COLO668 (cell line): ENCODE results near the gene PLSCR1.
"Not testable (repeated sequence)": the region's sequence is repeated elsewhere in the genome, so short reads cannot be mapped to it uniquely, and the experiment has no call there.

Experiments
- DNase-seq: peaks from one replicate; lab custom pipeline; 2025; ENCODE audit not compliant: unreplicated experiment; lab: John Stamatoyannopoulos, UW

Gene PLSCR1

GRCh38 chr3:146517684-146518435, 26.5 kb downstream of the PLSCR1 start:
- DNase-seq, result peak; percentile 18

DNA sequence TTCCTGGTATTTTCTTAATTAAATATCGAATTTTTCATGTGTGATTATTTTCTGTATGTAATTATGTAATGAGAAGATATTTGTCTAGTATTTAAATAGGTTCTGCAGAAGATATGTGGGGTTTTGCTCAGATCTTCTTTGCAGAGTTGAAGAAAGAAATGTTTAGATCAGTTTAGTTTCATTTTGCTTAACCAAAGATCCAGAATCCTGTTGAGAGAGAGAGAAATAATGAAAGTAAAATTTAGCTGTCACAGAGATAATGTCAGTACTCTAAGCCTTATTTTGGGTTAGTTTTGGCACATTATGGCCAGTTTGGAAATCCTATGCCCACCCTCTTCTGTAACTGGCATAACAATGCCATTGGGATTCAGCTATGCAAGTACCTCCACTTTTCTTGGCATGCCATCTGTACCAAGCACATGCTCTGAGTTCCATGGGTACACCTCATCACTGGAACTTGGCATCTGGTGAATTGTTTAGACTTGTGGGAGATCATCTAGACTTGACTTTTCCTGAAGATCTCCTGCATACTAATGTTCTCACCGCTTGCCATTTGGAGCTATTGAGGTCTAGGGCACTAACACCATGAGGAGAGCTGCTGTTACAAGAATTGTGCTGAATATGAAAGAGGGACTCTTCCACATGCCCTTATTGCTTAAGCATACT, 30.9 kb downstream of the PLSCR1 start:
- DNase-seq, result no peak

DNA sequence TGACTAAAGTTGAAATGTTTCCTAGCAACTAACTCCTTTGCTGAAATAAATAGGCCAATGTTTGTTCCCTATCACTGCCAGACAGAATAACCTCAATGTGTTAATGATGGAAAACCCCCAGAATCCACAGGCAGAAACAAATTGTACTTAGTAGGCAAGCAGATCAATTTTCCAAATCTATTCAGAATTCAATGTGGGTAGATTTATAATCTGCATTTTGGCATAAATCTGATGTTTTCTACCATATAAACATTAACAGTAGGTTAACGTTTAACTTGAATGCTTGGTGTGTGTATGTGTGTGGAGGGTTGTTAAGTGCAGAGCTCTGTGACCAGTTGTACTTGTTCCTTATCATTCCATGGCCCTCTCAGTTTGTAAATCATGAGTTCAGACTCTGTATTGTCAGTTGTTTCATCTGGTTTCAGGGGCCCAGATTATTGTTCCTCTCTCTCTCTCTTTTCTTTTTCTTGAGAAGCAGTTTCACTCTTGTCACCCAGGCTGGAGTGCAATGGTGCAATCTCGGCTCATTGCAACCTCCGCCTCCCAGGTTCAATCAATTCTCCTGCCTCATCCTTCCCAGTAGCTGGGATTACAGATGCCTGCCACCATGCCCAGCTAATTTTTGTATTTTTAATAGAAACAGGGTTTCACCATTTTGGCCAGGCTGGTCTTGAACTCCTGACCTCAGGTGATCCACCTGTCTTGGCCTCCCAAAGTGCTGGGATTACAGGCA, 32.8 kb downstream of the PLSCR1 start:
- DNase-seq, result no peak

- DNase-seq, result no peak
Observed at GRCh38 chr3:146507331-146508120, 36.9 kb downstream of the PLSCR1 start.

- DNase-seq, result no peak
Observed at GRCh38 chr3:146505516-146505915, 38.9 kb downstream of the PLSCR1 start.

GRCh38 chr3:146504498-146505197, 39.8 kb downstream of the PLSCR1 start:
- DNase-seq, result no peak

DNA sequence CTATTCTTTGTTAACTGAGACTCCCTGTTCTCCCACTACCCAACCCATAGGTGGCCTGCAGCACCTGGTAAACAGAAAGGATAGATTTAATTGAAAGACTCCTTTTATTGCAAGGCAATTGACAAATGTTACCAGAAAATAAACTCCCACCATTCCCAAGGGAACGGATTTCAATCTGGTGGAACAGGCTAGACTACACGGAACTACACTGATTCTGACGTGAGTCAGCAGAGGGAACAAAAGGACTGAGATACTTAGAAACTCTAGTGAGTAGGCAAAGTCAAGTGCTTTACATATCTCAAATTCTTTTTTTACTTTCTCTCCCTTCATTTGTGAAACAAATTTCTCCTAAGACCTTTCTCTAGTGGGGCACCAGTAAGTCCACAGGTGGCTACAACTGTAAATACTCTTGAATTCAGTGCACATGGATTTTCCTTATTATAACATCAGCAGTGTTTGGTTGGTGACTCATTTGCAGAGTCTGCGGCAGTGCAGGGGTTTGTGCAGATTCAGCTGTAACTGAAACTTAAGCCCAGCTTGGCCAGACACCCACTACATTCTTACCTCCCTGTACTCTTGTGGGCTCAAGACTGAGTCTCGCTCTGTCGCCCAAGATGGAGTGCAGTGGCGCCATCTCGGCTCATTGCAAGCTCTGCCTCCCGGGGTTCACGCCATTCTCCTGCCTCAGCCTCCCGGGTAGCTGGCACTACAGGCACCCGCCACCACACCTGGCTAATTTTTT, 40.8 kb downstream of the PLSCR1 start:
- DNase-seq, result peak; percentile 24

DNA sequence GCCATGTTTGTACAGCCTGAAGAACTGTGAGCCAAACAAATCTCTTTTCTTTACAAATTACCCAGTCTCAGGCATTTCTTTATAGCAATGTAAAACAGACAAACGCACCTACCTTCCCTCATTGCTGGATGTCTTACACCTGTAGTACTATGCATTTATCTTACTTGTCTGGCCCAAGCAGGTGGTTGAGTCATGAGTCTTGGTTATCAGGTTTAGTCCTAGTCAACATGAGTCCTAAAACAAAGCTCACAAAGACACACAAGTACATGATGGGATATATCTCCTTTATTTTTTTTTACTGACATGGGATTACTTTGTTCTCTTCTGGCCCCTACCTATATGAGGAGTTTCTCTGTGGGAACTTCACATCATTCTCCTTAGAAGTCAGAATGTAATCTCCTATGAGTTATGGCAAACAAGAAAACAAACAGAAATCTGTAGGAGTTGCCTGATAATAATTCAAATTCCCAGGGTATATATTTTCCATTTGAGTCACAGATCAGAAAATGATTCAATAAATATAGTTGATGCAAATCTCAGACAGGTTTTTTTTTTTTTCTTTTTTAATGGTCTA, 41.4 kb downstream of the PLSCR1 start:
- DNase-seq, result no peak

DNA sequence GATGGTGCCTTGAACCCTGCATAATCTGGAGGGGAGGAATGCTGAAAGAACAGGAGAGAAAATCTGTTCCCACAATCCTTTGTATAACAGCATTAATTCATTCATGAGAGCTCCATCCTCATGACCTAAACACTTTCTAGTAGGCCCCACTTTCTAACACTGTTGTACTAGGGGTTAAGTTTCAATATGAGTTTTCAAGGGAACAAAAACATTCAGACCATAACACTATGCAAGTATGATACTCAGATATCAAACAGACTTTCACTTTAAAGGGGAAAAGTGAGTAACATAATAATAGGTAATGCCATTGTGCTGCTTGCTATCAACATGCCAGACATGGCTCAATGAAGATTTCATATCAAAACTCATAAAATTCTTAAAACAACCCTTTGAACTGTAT, 42.7 kb downstream of the PLSCR1 start:
- DNase-seq, result no peak

GRCh38 chr3:146499701-146500100, 44.7 kb downstream of the PLSCR1 start:
- no peak for DNase-seq

DNA sequence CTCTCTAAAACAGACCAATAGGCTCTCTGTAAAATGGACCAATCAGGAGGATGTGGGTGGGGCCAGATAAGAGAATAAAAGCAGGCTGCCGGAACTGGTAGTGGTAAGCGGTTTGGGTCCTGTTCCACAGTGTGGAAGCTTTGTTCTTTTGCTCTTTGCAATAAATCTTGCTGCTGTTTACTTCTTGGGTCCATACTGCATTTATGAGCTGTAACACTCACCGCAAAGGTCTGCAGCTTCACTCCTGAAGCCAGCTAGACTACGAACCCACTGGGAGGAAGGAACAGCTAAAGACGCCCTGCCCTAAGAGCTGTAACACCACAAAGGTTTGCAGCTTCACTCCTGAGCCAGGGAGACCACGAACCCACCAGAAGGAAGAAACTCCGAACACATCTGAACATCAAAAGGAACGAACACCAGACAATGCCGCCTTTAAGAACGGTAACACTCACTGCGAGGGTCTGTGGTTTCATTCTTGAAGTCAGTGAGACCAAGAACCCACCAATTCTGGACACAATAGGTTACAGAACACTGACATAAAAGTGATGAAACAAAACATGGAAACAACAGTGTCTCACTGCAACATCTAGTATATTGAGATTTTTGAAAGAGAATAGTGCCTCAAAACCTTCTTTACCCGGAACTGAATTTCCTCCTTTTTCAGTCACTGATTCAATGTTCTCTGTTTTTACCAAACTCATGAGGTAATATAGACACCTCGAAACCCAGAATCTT, 46.2 kb downstream of the PLSCR1 start:
- DNase-seq, result no peak

DNA sequence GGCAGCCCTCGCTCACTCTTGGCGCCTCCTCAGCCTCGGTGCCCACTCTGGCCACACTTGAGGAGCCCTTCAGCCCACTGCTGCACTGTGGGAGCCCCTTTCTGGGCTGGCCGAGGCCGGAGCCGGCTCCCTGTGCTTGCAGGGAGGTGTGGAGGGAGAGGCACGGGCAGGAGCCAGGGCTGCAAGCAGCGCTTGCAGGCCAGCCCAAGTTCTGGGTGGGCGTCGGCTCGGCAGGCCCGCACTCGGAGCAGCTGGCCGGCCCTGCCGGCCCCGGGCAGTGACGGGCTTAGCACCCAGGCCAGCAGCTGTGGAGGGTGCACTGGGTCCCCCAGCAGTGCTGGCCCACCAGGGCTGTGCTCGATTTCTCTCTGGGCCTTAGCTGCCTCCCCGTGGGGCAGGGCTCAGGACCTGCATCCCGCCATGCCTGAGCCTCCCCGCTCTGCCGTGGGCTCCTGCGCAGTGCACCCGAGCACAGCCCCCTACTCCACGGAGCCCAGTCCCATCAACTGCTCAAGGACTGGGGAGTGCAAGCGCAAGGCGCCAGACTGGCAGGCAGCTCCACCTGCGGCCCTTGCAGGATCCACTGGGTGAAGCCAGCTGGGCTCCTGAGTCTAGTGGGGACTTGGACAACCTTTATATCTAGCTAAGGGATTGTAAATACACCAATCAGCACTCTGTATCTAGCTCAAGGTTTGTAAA, 47.1 kb downstream of the PLSCR1 start:
- DNase-seq, result not testable (repeated sequence)

GRCh38 chr3:146496726-146497125, 47.7 kb downstream of the PLSCR1 start:
- no peak for DNase-seq

DNA sequence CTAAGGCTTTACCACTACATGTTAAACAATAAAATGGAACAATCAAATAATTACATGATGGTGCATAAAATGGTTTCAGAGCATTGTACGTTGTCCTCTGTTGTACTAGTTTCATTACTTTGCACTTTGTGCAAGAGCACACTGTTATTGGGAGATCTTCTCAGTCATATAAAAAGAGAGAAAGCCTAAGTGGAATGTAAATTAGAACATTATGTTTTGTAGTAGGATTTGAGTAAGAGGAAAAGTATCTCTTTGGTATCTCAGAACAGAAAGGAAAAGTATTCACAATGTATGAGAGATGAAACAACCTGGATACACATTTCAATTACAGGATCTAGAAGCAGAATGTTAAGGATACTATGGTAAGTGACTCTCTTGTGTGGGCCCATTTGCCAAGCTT, 48.2 kb downstream of the PLSCR1 start:
- no peak for DNase-seq

DNA sequence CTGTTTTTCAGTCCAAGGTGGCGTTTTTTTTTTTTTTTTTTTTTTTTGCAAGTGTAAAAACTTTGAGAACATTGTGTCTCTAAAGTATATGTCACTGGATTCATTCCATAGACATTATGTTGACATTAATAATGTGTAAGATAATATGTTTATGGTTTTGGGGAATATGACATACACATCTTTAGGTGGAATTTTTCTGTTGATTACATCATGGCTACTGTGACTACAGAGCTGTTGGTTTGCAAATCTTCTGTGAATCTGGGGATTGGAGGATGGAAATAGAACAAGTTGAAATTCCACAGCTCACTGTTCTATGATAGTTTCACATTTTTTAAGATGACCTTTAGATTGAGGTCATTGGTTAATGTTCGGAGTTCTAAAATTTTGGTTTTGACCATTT, 50.6 kb downstream of the PLSCR1 start:
- DNase-seq, result no peak

DNA sequence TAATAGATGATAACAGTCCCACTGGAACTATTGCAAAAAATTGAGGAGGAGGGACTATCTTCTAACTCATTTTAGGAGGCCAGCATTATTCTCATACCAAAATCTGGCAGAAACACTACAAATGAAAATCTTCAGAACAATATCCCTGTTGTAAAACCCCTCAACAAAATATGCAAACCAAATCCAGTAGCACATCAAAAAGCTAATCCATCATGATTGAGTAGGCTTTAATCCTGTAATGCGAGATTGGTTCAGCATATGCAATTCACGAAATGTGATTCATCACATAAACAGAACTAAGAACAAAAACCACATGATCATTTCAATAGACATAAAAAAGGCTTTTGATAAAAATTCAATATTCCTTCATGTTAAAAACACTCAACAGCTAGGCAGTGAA, 51.2 kb downstream of the PLSCR1 start:
- no peak for DNase-seq

- DNase-seq, result no peak
Observed at GRCh38 chr3:146491303-146491702, 53.1 kb downstream of the PLSCR1 start.

DNA sequence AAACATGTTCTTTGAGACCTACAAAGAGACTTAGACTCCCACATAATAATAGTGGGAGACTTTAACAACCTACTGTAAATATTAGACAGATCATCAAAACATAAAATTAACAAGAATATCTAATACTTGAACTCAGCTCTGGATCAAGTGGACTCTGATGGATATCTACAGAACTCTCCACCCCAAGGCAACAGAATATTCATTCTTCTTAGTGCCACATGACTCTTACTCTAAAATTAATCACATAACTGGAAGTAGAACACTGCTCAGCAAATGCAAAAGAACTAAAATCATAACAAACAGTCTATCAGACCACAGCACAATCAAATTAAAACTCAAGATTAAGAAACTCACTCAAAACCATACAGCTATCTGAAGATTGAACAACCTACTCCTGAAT, 59.1 kb downstream of the PLSCR1 start:
- DNase-seq, result no peak
